IPS DF 4.7 (cell line): ENCODE results near the gene KBTBD4.
"Not testable (repeated sequence)": the region's sequence is repeated elsewhere in the genome, so short reads cannot be mapped to it uniquely, and the experiment has no call there.

ENCODE experiments used
- DNase-seq: peaks from one replicate; pipeline ENCODE4 v3.0.0-alpha.2; 2013; ENCODE audit warnings: low spot score; ENCODE audit errors: extremely low read depth

Gene KBTBD4

GRCh38 chr11:47526032-47526431 lies 52.7 kb downstream of the KBTBD4 start:
- not testable (repeated sequence) for DNase-seq

- DNase-seq, result no peak
These were observed 54.4 kb downstream of the KBTBD4 start for GRCh38 chr11:47524291-47524874.

GRCh38 chr11:47523490-47524225 lies 55.1 kb downstream of the KBTBD4 start:
- DNase-seq, result no peak
